IMR-90 (cell line): ENCODE data around the gene RPTOR. TPM values are rescaled to one million over a fixed set of nuclear protein-coding genes. Genes with fewer than 3 reads are reported as not detected.

Source experiments
- ATAC-seq: fragments of 200-7000 bp; cut with Tn5 transposase; 2 replicates; pipeline ENCODE4 v1.9.1; 2020; ENCODE audit warnings: low read depth, mild to moderate bottlenecking, moderate library complexity
- BruUV-seq: library from RNA; stranded (reverse); fragments of 400-500 nt; replicated peaks from 2 replicates; lab custom pipeline; 2021; lab: Mats Ljungman, UMichigan
- CTCF ChIA-PET: fragments of 300-600 bp; formaldehyde crosslinking; extraction: SDS; loops from one replicate; lab custom pipeline; 2021; ENCODE audit warnings: antibody characterized with exemption; lab: Yijun Ruan, JAX
- POLR2A ChIA-PET: fragments of 300-600 bp; sonication (Branson Sonifier 250); formaldehyde crosslinking; loops from one replicate; lab custom pipeline; 2022; ENCODE audit warnings: antibody characterized with exemption; ENCODE audit not compliant: unreplicated experiment; lab: Charles Lee
- DNase-seq: peaks from one replicate; pipeline ENCODE4 v3.0.0; 2013
- H2AFZ ChIP-seq: replicated peaks from 2 replicates; pipeline ENCODE3; 2013; ENCODE audit warnings: low read length, mild to moderate bottlenecking; ENCODE audit not compliant: poor library complexity
- H2AK5ac ChIP-seq: 2 replicates; pipeline ENCODE4 v1.6.1; 2013; ENCODE audit warnings: low read depth, low read length, inconsistent platforms
- H2AK9ac ChIP-seq: replicated peaks from 2 replicates; pipeline ENCODE3; 2013; ENCODE audit warnings: mild to moderate bottlenecking, low read depth, low read length, moderate library complexity; ENCODE audit not compliant: poor library complexity
- H2BK120ac ChIP-seq: 2 replicates; pipeline ENCODE4 v1.6.1; 2013; ENCODE audit warnings: low read depth, low read length, inconsistent platforms
- H2BK15ac ChIP-seq: 3 replicates; pipeline ENCODE4 v1.6.1; 2013; ENCODE audit warnings: low read depth, low read length, inconsistent platforms
- H2BK20ac ChIP-seq: 2 replicates; pipeline ENCODE4 v1.6.1; 2013; ENCODE audit warnings: low read depth, mild to moderate bottlenecking, inconsistent platforms, low read length, moderate library complexity
- H2BK5ac ChIP-seq: 2 replicates; pipeline ENCODE4 v1.6.1; 2013; ENCODE audit warnings: mild to moderate bottlenecking, low read depth, low read length, inconsistent platforms; ENCODE audit not compliant: poor library complexity, severe bottlenecking
- H3K14ac ChIP-seq: replicated peaks from 2 replicates; pipeline ENCODE4 v1.6.1; 2013; ENCODE audit warnings: low read depth, low read length, inconsistent platforms
- H3K18ac ChIP-seq: 2 replicates; pipeline ENCODE4 v1.6.1; 2013; ENCODE audit warnings: low read depth, low read length, control low read depth
- H3K23ac ChIP-seq: 2 replicates; pipeline ENCODE4 v1.6.1; 2013; ENCODE audit warnings: low read depth, low read length, inconsistent platforms
- H3K27ac ChIP-seq: 2 replicates; pipeline ENCODE4 v1.5.1; 2013; ENCODE audit warnings: mild to moderate bottlenecking, control low read depth, low read length; ENCODE audit not compliant: insufficient read depth
- H3K27me3 ChIP-seq: 2 replicates; pipeline ENCODE4 v1.6.1; 2013; ENCODE audit warnings: low read length; ENCODE audit not compliant: control insufficient read depth, insufficient read depth
- H3K36me3 ChIP-seq: 2 replicates; pipeline ENCODE4 v1.6.1; 2013; ENCODE audit warnings: low read length, mixed read lengths; ENCODE audit not compliant: control insufficient read depth, insufficient read depth
- H3K4ac ChIP-seq: 2 replicates; pipeline ENCODE4 v1.6.1; 2013; ENCODE audit warnings: low read depth, low read length, inconsistent platforms
- H3K4me1 ChIP-seq: 2 replicates; pipeline ENCODE4 v1.6.1; 2013; ENCODE audit warnings: low read length, mixed read lengths; ENCODE audit not compliant: control insufficient read depth, insufficient read depth
- H3K4me2 ChIP-seq: 2 replicates; pipeline ENCODE4 v1.6.1; 2013; ENCODE audit warnings: low read depth, mild to moderate bottlenecking, control low read depth, low read length, moderate library complexity
- H3K4me3 ChIP-seq: 2 replicates; pipeline ENCODE4 v1.5.1; 2013; ENCODE audit warnings: low read depth, mild to moderate bottlenecking, control low read depth, low read length, moderate library complexity; ENCODE audit not compliant: insufficient read depth
- H3K56ac ChIP-seq: 2 replicates; pipeline ENCODE4 v1.6.1; 2013; ENCODE audit warnings: low read length, inconsistent platforms; ENCODE audit not compliant: insufficient read depth; ENCODE audit errors: extremely low read depth
- H3K79me1 ChIP-seq, 2 experiments: 2 replicates each; pipeline ENCODE4 v1.6.1; 2013; ENCODE audit warnings: low read length in 2 of 2, inconsistent platforms in 1 of 2, low read depth in 1 of 2
- H3K9ac ChIP-seq: 2 replicates; pipeline ENCODE4 v1.6.1; 2013; ENCODE audit warnings: low read depth, low read length, control low read depth
- H3K9me1 ChIP-seq: 2 replicates; pipeline ENCODE4 v1.6.1; 2013; ENCODE audit warnings: low read length, inconsistent platforms; ENCODE audit not compliant: insufficient read depth
- H3K9me3 ChIP-seq: 2 replicates; pipeline ENCODE4 v1.6.1; 2013; ENCODE audit warnings: low read length; ENCODE audit not compliant: control insufficient read depth, insufficient read depth
- H4K20me1 ChIP-seq: 2 replicates; pipeline ENCODE4 v1.6.1; 2013; ENCODE audit warnings: low read length, inconsistent platforms; ENCODE audit not compliant: insufficient read depth
- H4K5ac ChIP-seq: 2 replicates; pipeline ENCODE4 v1.6.1; 2013; ENCODE audit warnings: mild to moderate bottlenecking, low read depth, low read length, control low read depth
- H4K8ac ChIP-seq, 2 experiments: 2 replicates each; pipeline ENCODE4 v1.6.1; 2013; ENCODE audit warnings: low read depth in 2 of 2, low read length in 2 of 2, control low read depth in 1 of 2, inconsistent platforms in 1 of 2
- H4K91ac ChIP-seq: 2 replicates; pipeline ENCODE4 v1.6.1; 2013; ENCODE audit warnings: low read depth, low read length, inconsistent platforms; ENCODE audit not compliant: insufficient read depth
- BHLHE40 ChIP-seq: fragments of 150-350 bp; IDR thresholded peaks from 2 replicates; pipeline ENCODE4 v1.6.1; 2016; ENCODE audit warnings: mild to moderate bottlenecking, low read depth, low read length
- CEBPB ChIP-seq: IDR thresholded peaks from 2 replicates; pipeline ENCODE4 v1.6.1; 2012; ENCODE audit warnings: low read depth, low read length, improper control_type of control experiment
- FOS ChIP-seq: fragments of 150-350 bp; IDR thresholded peaks from 2 replicates; pipeline ENCODE4 v1.6.1; 2016; ENCODE audit warnings: low read depth, low read length
- MAFK ChIP-seq: IDR thresholded peaks from 2 replicates; pipeline ENCODE4 v1.6.1; 2012; ENCODE audit warnings: low read depth, low read length, improper control_type of control experiment
- MXI1 ChIP-seq: IDR thresholded peaks from 2 replicates; pipeline ENCODE4 v1.6.1; 2012; ENCODE audit warnings: low read depth, mild to moderate bottlenecking, low read length, moderate library complexity, borderline replicate concordance
- RAD21 ChIP-seq: IDR thresholded peaks from 2 replicates; pipeline ENCODE4 v1.6.1; 2012; ENCODE audit warnings: low read length, improper control_type of control experiment
- RCOR1 ChIP-seq: IDR thresholded peaks from 2 replicates; pipeline ENCODE4 v1.6.1; 2012; ENCODE audit warnings: mild to moderate bottlenecking, low read length, improper control_type of control experiment; ENCODE audit not compliant: insufficient replicate concordance
- RFX5 ChIP-seq: IDR thresholded peaks from 2 replicates; pipeline ENCODE4 v1.8.0; 2012; ENCODE audit warnings: low read depth, mild to moderate bottlenecking, low read length, moderate library complexity
- SMC3 ChIP-seq: fragments of 150-350 bp; IDR thresholded peaks from 2 replicates; pipeline ENCODE4 v1.6.1; 2016; ENCODE audit warnings: low read depth, mild to moderate bottlenecking, antibody characterized with exemption, low read length, moderate library complexity
- WGBS, 2 experiments: methylation state at CpG; one replicate each; pipeline versions ENCODE4 v1.1.5 to v1.1.7; 2013; ENCODE audit warnings: missing lambda C conversion rate in 2 of 2; ENCODE audit not compliant: insufficient read length in 1 of 2; ENCODE audit errors: extremely low coverage in 2 of 2; 5-methylcytosine and 5-hydroxymethylcytosine counted together
- dilution Hi-C: fragments of 300-500 bp; cut with HindIII; formaldehyde crosslinking; loops from one replicate; pipeline ENCODE4 v1.14.3; 2018; ENCODE audit warnings: low sequenced_read_pairs; ENCODE audit not compliant: unreplicated experiment
- in situ Hi-C: fragments of 300-500 bp; cut with MboI; formaldehyde crosslinking; loops from 3 replicates; pipeline ENCODE4 v1.14.3; 2019; ENCODE audit warnings: low sequenced_read_pairs, inconsistent platforms, mixed read lengths
- intact Hi-C: fragments of 100-400 bp; cut with micrococcal nuclease; formaldehyde crosslinking; loops from 2 replicates; pipeline ENCODE4 v1.10.0; 2022
- polyA plus RNA-seq, 3 experiments: library from polyadenylated mRNA; depleted of rRNA; stranded (reverse); fragments of >200 nt; gene quantifications; 2 replicates each; pipeline ENCODE4 v1.2.3, GENCODE V29; 2012; ENCODE audit warnings: low replicate concordance in 1 of 3
- total RNA-seq: library from RNA; depleted of rRNA; stranded (reverse); fragments of >200 nt; gene quantifications from 2 replicates; pipeline ENCODE4 v1.2.3, GENCODE V29; 2012

RPTOR gene
- total and polyA plus RNA-seq, 2 of the 4 experiments (the other 2 are of a cell fraction), result 10.8 to 14.7 TPM

GRCh38 chr17:80917716-80918560, 373.3 kb downstream of the RPTOR start (continued):
- TF ChIP-seq FOS, result no peak

- Histone ChIP-seq H3K27ac (no peak overlapping the region), H2BK20ac (no peak overlapping the region), H3K9me1 (no peaks in the 10 kb centered on the region), H3K14ac (no peak overlapping the region), H3K9me3 (no peaks in the 10 kb centered on the region), H2AFZ (no peak overlapping the region), H3K27me3 (no peaks in the 10 kb centered on the region), H3K9ac (no peak overlapping the region), H2BK15ac (no peak overlapping the region), H3K18ac (no peak overlapping the region), H3K4ac (no peak overlapping the region), H3K4me1 (no peaks in the 10 kb centered on the region), H3K23ac (no peak overlapping the region), H4K20me1 (no peaks in the 10 kb centered on the region), H2BK5ac (no peak overlapping the region), H3K4me2 (no peak overlapping the region), H4K5ac (no peak overlapping the region), H4K91ac (no peak overlapping the region), H3K4me3 (no peak overlapping the region), H2AK9ac (no peak overlapping the region), H4K8ac (no peak overlapping the region), H3K36me3 (peaks cover 28% of the 10 kb centered on the region), H2AK5ac (no peak overlapping the region), H2BK120ac (no peak overlapping the region), H3K79me1 (no peaks in the 10 kb centered on the region), H3K56ac (no peak overlapping the region)
- in situ Hi-C loops, result no loop called here
- ChIA-PET CTCF (no interaction called here), POLR2A (no interaction called here)
- dilution Hi-C loops, result no loop called here
- ATAC-seq (no peak), DNase-seq (no peak)
- no TSS peak for BruUV-seq
- WGBS, 2 experiments, result 100% methylated on average over 4 of the region's 15 CpGs; no CpG with 5 or more reads in 1 of the 2 experiments
- intact Hi-C loops, result no loop called here
- TF ChIP-seq RAD21 (no peak), RCOR1 (no peak), BHLHE40 (no peak), SMC3 (no peak), MAFK (no peak), FOS (no peak), MXI1 (no peak), RFX5 (no peak), CEBPB (no peak)
Observed at GRCh38 chr17:80918731-80919130, 374.1 kb downstream of the RPTOR start.
